Lung (tissue), 12 donors: ENCODE data around the gene PEX7. TPM values are rescaled to one million over a fixed set of nuclear protein-coding genes. Genes with fewer than 3 reads are reported as not detected.
"Not testable (repeated sequence)": the region's sequence is repeated elsewhere in the genome, so short reads cannot be mapped to it uniquely, and the experiment has no call there.

Source experiments
- ATAC-seq: fragments of 200-7000 bp; cut with Tn5 transposase; one replicate; pipeline ENCODE4 v1.9.1; 2020; ENCODE audit warnings: moderate number of reproducible peaks; ENCODE audit not compliant: insufficient read depth, low FRiP score
- DNase-seq, 3 donors: peaks; one replicate each; pipeline ENCODE4 v3.0.0-alpha.2; 2013 to 2017
- H3K27ac ChIP-seq, 2 donors: one replicate each; pipeline ENCODE4 v1.5.1; 2013; ENCODE audit warnings: mild to moderate bottlenecking in 2 of 2, moderate library complexity in 2 of 2, control low read depth in 1 of 2, inconsistent platforms in 1 of 2, low read depth in 1 of 2, low read length in 1 of 2
- H3K27me3 ChIP-seq, 3 donors: one replicate each; pipeline ENCODE4 v1.5.1; 2013; ENCODE audit warnings: low read length in 2 of 3; ENCODE audit not compliant: control insufficient read depth in 3 of 3, insufficient read depth in 3 of 3
- H3K36me3 ChIP-seq, 4 donors: one replicate each; pipeline ENCODE4 v1.5.1; 2013; ENCODE audit warnings: low read length in 4 of 4, mild to moderate bottlenecking in 1 of 4, moderate library complexity in 1 of 4; ENCODE audit not compliant: control insufficient read depth in 4 of 4, insufficient read depth in 4 of 4
- H3K4me1 ChIP-seq, 5 donors: one replicate each; pipeline ENCODE4 v1.5.1; 2013; ENCODE audit warnings: low read length in 5 of 5, mild to moderate bottlenecking in 2 of 5, moderate library complexity in 1 of 5; ENCODE audit not compliant: control insufficient read depth in 5 of 5, insufficient read depth in 5 of 5
- H3K4me3 ChIP-seq: one replicate; pipeline ENCODE4 v1.5.1; 2013; ENCODE audit warnings: mild to moderate bottlenecking, control low read depth, moderate library complexity
- H3K9ac ChIP-seq, 2 donors: one replicate each; pipeline ENCODE4 v1.5.1; 2013; ENCODE audit warnings: low read length in 2 of 2, control low read depth in 1 of 2; ENCODE audit not compliant: insufficient read depth in 1 of 2
- H3K9me3 ChIP-seq, 4 donors: one replicate each; pipeline ENCODE4 v1.5.1; 2013; ENCODE audit warnings: low read length in 3 of 4, mild to moderate bottlenecking in 1 of 4, moderate library complexity in 1 of 4; ENCODE audit not compliant: control insufficient read depth in 4 of 4, insufficient read depth in 3 of 4
- CTCF ChIP-seq: IDR thresholded peaks from 2 replicates; pipeline ENCODE4 v1.5.1; 2012; ENCODE audit warnings: mild to moderate bottlenecking; ENCODE audit errors: control extremely low read depth, extremely low read depth
- WGBS, 2 donors: extraction: QIAGEN DNeasy Blood & Tissue Kit; methylation state at CpG; one replicate each; pipeline ENCODE4 v1.1.7; 2013; 5-methylcytosine and 5-hydroxymethylcytosine counted together
- polyA plus RNA-seq, 2 donors: library from polyadenylated mRNA; stranded (reverse); fragments of 200-250 nt; gene quantifications; one replicate each; pipeline ENCODE4 v1.2.1, GENCODE V29; 2013
- total RNA-seq, 2 donors: library from RNA; depleted of rRNA in 1 of 2; stranded (reverse); fragments of >200 nt in 1 of 2; gene quantifications; one replicate each; pipeline ENCODE4 v1.2.1, GENCODE V29; 2014 to 2021
- donor health status: control.
- donor health status: control.
- donor health status: Bipolar disorder and iron deficiency.
- donor health status: healthy.
- donor health status: DM: yes; HTN: yes; CAD: no.

Gene PEX7
- total and polyA plus RNA-seq, 4 donors = 4.8 to 12.5 (median 9.5) TPM

DNA sequence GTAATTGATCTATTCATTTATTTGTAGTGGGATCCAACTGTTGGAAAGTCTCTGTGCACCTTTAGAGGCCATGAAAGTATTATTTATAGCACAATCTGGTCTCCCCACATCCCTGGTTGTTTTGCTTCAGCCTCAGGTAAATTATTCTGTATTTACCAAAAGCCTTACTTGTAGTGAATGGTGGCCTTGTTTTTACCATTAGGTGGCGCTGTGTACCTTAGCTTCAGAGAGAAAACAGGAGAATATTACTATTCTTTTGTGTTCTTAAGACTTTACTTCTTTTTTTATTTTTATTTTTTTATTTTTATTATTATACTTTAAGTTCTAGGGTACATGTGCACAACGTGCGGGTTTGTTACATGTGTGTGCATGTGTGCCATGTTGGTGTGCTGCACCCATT, 23.7 kb downstream of the PEX7 start:
- Histone ChIP-seq H3K9ac (no peak overlapping the region), H3K27ac (no peak overlapping the region), H3K4me3 (no peak overlapping the region), H3K4me1 (peaks cover 0 to 1% (median 0%) of the 10 kb centered on the region in 5 donors), H3K27me3 (no peaks in the 10 kb centered on the region), H3K9me3 (no peaks in the 10 kb centered on the region), H3K36me3 (peaks cover 0 to 4% (median 2%) of the 10 kb centered on the region in 4 donors)
- TF ChIP-seq CTCF = peak; percentile 57
- no peak for ATAC-seq
- 59 to 61% methylated on average over 3 of the region's 3 CpGs for WGBS, 2 donors
- peak; percentile 38 to 77 (median 63) for DNase-seq

DNA sequence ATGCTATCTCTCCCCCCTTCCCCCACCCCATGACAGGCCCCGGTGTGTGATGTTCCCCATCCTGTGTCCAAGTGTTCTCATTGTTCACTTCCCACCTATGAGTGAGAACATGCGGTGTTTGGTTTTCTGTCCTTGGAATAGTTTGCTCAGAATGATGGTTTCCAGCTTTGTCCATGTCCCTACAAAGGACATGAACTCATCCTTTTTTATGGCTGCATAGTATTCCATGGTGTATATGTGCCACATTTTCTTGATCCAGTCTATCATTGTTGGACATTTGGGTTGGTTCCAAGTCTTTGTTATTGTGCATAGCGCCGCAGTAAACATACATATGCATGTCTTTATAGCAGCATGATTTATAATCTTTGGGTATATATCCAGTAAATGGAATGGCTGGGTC, 24.1 kb downstream of the PEX7 start:
- not testable (repeated sequence) for H3K4me3 ChIP-seq, H3K9me3 ChIP-seq, H3K9ac ChIP-seq, DNase-seq, H3K36me3 ChIP-seq, H3K27me3 ChIP-seq, ATAC-seq, H3K4me1 ChIP-seq, H3K27ac ChIP-seq
- 95% methylated on average over 4 of the region's 4 CpGs for WGBS, 2 donors

DNA sequence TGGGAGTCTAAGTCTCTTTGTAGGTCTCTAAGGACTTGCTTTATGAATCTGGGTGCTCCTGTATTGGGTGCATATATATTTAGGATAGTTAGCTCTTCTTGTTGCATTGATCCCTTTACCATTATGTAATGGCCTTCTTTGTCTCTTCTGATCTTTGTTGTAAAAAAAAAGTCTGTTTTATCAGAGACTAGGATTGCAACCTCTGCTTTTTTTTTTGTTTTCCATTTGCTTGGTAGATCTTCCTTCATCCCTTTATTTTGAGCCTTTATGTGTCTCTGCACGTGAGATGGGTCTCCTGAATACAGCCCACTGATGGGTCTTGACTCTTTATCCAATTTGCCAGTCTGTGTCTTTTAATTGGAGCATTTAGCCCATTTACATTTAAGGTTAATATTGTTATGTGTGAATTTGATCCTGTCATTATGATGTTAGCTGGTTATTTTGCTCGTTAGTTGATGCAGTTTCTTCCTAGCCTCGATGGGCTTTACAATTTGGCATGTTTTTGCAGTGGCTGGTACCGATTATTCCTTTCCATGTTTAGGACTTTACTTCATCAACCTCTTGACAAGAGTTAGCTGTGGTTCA, 27.7 kb downstream of the PEX7 start:
- H3K27me3 ChIP-seq, DNase-seq, H3K9me3 ChIP-seq, H3K36me3 ChIP-seq, ATAC-seq, H3K9ac ChIP-seq, H3K27ac ChIP-seq, H3K4me3 ChIP-seq, H3K4me1 ChIP-seq: not testable (repeated sequence)
- WGBS, 2 donors = 98 to 99% methylated on average over 4 of the region's 4 CpGs

DNA sequence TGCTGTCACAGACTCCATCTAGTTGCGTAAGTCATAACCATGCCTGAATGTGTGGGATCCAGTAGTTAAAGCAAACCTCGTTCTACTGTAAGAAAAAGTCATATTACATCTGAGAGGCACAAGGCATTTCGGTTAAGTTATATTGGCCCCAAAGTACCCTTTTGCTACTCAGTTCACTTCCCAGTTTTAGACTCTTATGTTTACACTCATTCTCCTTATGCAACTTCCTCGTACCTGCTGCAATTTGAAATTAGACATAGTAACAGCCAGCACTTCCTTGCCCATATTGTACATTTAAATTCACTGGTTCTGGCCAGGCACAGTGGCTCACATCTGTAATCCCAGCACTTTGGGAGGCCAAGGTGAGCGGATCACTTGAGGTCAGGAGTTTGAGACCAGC, 37.0 kb downstream of the PEX7 start:
- peaks cover 0 to 4% (median under 1%) of the 10 kb centered on the region in 4 donors for H3K36me3 ChIP-seq
- ATAC-seq (no peak), DNase-seq (no peak)
- no peaks in the 10 kb centered on the region for H3K9me3 ChIP-seq
- peaks cover 0 to 4% (median 0%) of the 10 kb centered on the region in 5 donors for H3K4me1 ChIP-seq
- TF ChIP-seq CTCF = no peak
- WGBS, 2 donors = 56 to 72% methylated on average over 5 of the region's 5 CpGs
- H3K4me3 ChIP-seq = no peak overlapping the region
- no peaks in the 10 kb centered on the region for H3K27me3 ChIP-seq
- H3K9ac ChIP-seq = no peak overlapping the region
- H3K27ac ChIP-seq = no peak overlapping the region
